Head of caudate nucleus (tissue), 42 donors: Measurements from ENCODE around the gene NEB.
"Not testable (repeated sequence)": the region's sequence is repeated elsewhere in the genome, so short reads cannot be mapped to it uniquely, and the experiment has no call there.

Experiments used
- DNase-seq, 42 donors: peaks; one replicate each; pipeline versions ENCODE4 v3.0.0 to v3.0.0-alpha.2; 2020 to 2021; ENCODE audit warnings: mixed read lengths in 7 of 42
- intact Hi-C: fragments of 100-400 bp; cut with DNase I; formaldehyde crosslinking; loops from one replicate; pipeline ENCODE4 v1.15.0; 2022

Gene NEB

DNA sequence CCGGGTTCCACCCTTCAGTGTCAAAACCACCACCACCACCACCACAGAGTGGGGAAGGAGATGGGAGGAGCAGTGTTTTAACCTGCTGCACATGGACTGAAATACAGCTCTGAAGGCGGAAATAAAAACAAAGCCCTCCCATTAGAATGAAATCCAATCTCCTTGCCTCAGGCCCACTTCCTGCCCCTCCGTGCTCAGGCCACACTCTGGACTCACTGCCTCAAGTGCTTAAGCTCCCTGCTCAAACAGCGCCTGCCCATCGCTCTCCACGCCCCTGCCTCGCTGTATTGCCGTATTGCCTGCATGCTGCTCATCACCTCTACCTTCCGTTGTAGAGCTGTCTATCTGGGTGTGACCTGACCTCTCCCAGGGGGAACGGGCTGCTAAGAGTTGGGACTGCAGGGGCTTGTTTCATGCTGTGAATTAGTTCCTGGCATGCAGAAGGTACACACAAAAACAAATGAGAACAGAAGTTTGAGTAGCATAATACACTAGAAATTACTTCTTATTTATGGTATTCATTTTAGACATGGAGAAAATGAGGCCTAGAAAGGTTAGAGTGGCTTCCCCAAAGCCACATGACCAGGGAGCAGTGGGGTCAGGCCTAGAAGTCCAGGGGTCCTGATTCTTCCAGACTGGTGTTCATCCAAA lies 31.6 kb upstream of the NEB start:
- DNase-seq: no peak
- intact Hi-C loops: no loop called here

DNA sequence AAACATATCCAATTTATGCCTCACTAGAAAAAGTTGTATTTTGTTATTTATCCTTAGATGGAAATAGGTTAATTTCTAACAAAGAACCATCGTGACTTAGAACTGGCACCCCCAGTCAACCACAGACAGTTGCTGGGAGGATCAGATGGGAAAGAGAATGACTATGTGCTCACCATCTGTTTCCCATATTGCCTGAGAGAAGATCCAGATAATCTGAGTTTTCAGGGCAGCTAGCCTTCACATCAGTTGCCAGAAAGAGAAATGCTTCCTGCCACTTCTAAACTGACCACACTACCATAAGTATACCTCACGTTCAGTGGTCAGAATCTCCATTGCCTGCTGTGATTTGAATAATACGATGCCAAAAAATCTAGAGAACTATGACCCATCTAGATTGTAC lies 28.4 kb upstream of the NEB start:
- intact Hi-C loops: no loop called here
- no peak for DNase-seq

DNA sequence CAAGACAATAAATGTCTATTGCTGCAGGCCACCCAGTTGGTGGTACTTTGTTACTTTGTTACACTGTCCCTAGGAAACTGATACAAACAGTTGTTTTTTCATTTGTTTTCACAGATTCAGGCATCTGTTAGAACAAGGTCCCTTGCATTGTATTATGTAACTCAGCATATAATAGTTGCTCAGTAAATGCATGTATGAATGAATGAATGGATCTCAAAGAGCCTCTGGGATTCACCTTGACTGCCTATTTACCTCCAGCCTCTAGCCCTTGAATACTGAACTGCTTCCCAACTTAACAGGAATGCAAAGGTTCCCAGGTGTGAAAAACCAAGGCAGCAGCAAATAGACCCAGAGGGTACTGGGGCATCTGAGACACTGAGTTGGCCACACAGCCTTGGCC lies 27.4 kb upstream of the NEB start:
- no peak for DNase-seq
- intact Hi-C loops: no loop called here

DNA sequence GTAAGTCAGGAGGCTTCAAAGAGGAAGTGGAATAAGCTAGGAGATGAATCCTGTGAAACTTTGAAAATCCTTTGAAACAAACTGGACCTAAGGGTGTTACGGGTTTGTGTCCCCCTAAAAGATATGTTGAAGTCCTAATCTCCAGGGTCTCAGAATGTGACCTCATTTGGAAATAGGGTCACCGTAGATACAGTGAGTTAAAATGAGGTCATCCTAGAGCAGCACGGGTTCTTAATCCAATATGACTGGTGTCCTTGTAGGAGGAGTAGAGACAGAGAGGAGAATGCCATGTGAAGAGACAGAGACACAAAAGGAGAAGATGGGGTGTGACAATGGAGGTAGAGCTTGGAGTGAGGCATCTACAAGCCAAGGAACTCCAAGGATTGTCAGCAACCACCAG lies 26.9 kb upstream of the NEB start:
- intact Hi-C loops: no loop called here
- no peak for DNase-seq

DNA sequence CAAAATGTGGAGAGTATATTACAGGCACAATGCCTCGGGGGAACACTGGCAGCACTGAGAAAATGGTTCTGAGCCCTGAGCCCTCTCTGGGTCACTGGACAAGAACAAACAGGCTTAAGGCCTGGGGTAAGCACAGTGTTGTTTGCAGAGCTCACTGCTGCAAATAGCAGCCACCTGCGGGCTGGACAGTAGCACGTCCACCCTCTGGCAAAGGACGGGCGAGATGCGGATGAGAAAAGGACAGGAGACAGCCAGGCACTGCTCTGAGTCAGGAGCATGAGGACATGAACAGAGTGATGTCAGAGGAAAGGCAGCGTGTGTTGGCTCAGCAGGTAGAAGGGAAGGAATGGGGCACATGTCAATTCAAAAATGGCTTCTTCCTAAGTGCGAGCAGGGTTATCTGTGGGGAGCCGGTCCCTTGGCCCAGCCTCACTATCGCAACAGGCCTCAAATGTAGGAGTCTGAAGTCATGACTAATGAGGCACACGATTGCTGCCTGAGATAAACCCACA lies 25.9 kb upstream of the NEB start:
- intact Hi-C loops: no loop called here
- DNase-seq: no peak

DNA sequence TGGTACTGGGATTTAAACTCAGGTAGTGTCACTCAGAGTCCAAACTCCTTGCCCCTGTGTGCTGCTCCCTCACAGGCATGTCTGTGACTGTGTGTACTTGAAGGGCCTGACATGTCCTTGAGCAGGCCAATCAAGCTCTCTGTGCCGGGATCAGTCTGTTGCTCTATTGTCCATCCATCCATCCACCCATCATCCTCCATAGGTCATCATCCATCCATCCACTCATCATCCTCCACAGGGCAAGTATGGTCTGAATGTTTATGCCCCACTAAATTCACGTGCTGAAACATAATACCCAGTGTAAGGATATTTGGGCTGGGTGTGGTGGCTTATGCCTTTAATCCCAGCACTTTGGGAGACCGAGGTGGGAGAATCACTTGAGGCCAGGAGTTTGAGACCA lies 24.5 kb upstream of the NEB start:
- no peak for DNase-seq
- intact Hi-C loops: no loop called here

DNA sequence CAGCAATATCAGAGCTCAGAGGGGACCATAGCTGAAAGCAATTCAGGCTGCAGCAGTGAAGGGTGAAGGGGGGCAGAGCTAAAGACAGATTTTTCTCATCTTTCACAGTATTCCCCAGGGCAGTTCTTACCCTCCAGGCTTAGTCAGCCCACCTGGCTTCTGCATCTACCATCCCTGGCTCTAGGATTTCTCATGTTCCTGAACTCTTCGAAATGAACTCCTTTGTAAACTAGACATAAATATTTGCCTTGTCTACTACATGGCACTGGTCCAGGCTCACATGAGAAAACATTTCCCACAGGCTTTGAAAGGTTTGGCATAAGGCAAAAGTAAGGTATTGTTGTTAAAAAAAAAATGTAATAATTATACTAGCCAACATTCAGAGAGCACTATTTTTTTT lies 23.6 kb upstream of the NEB start:
- no peak for DNase-seq
- intact Hi-C loops: no loop called here

DNA sequence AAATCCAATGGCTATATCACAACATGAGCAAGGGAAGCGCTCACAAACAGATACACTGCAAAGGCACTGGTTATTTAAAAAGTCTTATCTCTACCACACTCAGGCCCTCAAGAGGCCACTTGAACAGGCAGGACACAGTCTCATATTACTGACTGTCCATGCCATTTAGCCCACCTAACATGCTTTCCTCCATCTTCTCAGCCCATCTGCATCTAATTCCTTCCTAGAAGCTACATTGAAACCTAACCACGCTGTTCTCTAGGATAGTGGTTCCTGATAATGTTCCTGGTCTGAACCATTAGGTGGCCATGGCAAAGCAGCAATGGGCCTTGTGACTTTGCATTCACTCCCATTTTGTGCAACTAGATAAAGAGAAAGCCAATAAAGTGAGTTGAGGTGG lies 22.5 kb upstream of the NEB start:
- no peak for DNase-seq
- intact Hi-C loops: no loop called here

DNA sequence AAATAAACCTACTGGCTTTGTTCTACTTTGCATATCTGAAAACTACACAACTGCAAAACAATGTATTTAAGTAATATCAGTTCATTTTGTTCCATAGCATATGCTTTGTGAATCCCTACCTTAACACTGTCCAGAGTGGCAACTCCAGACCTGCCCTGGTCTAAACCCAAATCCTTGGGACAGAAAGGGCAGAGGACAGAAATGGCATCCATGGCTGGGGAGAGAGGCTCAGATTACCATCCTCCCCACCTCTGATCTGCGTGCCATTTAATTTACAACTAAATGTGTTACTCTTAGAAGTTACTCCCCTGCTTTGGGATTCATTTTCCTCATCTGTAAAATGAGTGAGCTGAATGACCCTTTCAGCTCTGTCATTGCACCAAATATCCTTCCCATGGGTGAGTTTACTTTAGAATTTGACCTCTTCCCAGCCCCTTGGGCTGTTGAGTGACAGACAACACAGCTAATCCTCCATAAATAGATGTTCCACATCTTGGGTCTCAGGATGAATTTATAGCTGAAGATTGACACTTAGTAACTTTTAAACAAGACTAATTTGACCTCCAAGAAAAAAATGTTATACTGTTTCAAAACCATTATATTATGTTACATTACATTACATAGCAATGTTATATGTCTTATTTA lies 20.1 kb upstream of the NEB start:
- intact Hi-C loops: no loop called here

DNA sequence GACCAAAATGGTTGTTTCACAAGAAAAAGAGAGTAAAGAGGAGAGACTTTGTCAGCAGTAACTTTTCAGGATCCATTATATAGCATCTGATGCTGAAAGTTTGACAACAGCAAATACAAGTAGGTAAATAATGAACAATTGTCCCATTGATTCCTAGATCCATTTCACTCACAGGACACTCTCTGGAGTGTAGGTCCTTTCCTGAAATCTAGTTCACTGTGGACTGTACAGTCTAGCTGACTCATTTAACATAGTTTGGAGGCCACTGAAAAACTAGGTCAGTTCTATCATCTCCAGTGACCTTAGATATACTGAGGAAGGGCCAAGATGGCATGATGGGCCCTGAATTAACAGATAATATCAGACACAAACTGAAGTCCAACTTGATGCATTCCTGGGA lies 19.3 kb upstream of the NEB start:
- intact Hi-C loops: no loop called here
- no peak for DNase-seq

More for the DNA sequence above, 20.1 kb upstream of the NEB start:
- DNase-seq: no peak

DNA sequence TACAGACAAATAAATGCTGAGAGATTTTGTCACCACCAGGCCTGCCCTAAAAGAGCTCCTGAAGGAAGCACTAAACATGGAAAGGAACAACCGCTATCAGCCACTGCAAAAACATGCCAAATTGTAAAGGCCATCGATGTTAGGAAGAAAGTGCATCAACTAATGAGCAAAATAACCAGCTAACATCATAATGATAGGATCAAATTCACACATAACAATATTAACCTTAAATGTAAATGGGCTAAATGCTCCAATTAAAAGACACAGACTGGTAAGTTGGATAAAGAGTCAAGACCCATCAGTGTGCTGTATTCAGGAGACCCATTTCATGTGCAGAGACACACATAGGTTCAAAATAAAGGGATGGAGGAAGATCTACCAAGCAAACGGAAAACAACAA lies 11.0 kb upstream of the NEB start:
- intact Hi-C loops, DNase-seq: not testable (repeated sequence)

DNA sequence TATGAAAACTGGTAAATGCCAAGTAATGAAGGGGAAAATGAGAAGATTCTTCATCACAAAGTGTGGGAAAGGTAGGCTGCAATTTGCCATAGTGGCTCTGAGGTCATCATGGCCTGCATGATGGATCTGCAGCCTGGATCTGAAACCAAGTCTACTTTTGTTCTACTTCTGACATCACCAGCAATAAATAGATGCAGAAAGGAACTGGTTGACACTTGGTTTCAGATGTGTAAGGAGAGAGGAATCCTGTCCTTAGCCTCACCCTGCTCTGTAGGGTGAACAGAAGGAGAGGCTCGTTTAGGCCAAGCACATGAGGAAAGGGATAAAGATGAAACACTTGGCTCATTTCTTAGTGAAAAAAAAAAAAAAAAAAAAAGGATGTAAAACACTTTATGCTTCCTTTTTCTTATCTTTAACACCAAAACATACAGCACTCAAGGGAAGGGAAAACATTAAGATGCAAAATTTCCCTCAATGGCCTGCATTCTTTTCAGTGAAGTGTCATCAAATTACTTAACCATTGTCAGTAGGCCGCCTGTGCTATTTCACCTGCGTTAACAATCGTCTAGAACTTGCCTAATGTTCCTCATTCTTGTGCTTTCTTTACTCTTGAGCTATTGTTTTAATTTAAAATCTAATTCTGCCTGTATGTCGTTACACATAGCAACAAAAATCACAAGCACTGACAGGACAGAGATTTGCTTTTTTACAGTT lies 3.9 kb downstream of the NEB start:
- DNase-seq: no peak
- intact Hi-C loops: no loop called here

DNA sequence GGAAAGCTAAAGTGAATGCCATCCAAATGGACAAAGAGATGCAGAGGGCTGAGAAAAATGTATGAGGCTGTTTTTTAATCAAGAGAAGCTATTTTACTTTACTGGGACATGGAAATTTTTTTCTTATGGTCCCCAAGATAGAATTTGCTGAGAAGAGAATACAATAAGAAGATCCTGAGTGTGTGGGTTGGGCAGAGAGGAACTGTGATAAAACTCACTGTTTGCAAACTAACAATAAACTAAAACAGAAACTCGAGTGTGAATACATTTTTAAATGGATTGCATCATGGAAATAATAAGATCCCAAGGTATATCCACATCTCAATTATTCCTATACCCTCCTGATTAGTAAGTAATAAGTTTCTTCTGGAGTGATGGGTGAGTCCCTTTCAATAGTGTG lies 4.4 kb downstream of the NEB start:
- intact Hi-C loops: no loop called here

DNA sequence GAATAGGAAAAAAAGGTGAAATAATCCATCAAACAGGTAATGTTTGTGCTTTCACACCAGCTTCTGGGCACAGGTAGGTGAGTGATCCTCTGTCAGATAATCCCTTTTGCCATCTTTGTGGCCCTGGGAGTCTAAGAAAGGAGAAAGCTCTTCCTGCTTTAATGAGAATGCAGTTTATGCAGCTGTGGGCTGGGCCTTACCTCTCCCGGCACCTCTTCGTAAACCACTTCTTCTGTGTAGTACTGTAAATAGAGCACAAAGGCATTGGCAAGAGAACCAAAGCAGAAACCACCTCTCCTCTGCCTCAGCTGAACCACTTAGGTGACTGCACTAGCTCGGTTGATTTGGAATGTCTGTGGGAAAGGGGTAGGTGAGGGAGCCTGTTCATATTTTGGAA lies 4.9 kb downstream of the NEB start:
- intact Hi-C loops: no loop called here
- no peak for DNase-seq

More for the DNA sequence above, 4.4 kb downstream of the NEB start:
- DNase-seq: no peak

DNA sequence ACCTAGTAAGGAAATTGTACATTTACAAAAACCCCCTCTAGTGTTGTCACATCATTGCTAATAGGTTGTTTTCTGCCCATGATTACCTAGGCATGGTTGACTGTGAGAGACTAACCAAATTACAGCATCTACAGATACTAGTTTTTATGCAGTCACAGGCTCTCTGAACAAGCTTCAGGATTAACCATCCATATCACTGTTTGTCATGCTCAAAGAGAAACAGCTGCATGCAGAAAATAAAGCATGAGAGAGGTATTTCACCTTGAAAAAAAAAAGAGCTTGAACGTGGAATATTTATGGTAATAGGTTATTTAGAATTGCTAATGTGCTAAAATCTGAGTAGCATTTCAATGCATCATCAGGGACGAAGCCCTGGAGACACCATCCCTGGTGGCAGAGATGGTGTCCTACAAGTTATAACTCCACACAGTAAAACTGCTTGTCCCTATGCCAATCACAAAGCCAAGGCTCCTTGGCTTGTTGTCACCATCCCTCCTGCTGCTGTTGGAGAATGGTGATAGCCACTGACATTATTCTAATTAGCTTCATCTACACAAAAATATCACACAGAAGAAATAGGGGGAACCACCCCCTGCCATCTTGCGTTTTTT lies 5.4 kb downstream of the NEB start:
- DNase-seq: no peak

DNA sequence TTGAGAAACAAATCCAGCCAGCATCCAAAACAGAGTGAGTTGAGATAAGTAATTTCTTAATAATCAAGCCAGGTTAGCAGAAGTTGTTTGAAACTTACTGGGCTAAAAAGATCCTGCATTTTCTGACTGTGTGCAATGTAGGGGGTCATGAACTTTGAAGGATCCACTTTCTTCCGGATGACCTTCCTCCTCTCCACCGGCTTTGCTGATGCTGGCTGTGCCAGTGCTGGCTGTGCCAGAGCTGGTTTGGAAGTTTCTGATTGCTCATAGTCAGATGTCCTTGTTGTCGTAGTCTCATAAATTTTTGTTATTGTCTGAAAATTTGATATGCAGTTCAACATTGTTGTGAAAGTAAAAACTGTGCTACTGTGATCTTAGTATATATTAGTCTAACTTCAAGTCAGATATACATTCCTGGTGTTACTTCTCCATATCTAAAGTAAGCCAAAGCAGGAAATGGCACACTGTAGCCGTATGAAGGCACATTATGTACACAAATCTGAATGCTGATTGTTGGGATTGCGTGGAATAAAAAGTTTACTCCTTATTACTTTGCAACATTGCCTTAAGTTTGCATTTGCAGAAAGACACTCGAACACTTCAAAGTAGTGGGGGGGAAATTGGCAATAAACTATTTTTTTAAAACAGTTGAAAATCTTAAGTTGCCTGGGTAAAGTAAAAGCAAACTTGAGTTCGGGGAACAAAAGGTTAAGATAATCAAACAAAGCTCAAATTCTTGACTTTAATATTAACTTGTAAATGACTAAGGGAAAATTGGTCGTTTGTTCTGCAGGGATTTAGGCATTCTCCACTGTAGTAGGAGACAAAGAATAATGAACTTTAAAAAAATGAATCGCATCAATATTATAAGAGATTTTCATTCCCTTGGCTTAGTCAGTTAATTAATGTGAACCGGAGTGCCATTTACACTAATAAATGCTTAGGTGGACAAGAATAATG lies 6.4 kb downstream of the NEB start:
- DNase-seq: no peak
- intact Hi-C loops: no loop called here

More for the DNA sequence above, 5.4 kb downstream of the NEB start:
- intact Hi-C loops: no loop called here

DNA sequence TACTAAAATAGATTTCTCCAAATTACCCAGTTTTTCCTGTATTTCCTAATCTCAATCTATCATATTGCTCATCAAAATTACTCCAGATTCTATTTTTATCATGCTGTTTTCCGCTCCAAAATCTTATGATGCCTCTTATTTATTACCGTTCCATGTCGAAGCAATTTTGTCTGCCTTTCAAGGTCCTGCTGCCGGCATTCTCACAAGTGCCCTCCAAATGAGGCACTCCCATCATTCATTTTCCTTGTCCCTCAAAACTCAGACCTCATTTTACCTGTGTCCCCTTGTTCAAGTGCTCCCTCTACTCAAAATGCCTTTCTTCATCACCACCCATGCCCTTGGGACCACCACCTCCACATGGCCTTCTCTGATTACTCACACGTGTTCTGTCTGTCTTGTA lies 13.1 kb downstream of the NEB start:
- intact Hi-C loops: no loop called here
- DNase-seq: no peak

DNA sequence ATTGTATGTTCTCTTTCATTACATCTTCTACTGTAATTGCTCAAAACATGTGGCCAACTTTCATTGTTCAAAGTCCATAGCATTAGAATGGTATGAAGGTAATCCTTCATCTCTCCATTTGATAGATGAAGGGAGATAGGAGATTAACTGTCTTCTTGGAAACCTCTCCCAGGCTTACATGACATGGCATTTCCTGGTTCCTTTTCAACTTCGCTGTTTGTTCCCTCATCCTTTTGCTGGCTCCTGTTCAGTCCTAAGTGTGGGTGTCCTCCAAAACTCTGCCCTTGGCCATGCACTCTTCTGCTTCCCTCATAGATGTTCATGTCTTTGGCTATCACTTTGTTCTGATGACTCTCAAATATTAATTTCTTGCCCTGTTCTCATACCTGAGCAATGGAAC lies 13.8 kb downstream of the NEB start:
- DNase-seq: no peak
- intact Hi-C loops: no loop called here

DNA sequence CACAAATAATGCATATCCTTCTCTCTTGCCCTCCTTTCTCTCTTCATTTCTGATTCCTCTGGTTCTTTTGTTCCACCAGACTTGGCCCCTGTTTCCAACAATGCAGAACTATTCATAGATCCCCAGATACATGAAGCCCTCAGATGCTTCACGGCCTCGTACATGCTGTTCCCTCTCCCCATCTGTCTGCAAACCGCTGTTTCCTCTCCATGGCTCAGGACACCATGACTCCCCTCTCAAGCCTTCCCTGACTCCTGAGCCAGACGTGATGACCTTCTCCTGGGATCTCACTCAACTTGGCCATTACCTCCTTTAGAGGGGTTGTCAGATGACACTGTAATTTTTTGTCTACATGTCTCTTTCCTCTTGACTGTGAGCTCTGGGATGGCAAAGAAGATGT lies 15.5 kb downstream of the NEB start:
- intact Hi-C loops: no loop called here
- DNase-seq: no peak
